H1 (cell line): ENCODE data around the gene DPT.

Source experiments
- EZH2 ChIP-seq: fragments of 200-600 bp; sonication (generic); IDR thresholded peaks from 2 replicates; pipeline ENCODE4 v1.7.1; 2012; ENCODE audit warnings: low read depth, mild to moderate bottlenecking, moderate library complexity, low read length, inconsistent platforms; ENCODE audit not compliant: severe bottlenecking
- HDAC6 ChIP-seq: IDR thresholded peaks from one replicate; pipeline ENCODE4 v1.7.1; 2012; ENCODE audit warnings: low read depth, mild to moderate bottlenecking, inconsistent platforms, low read length, moderate library complexity
- RFX5 ChIP-seq: IDR thresholded peaks from 2 replicates; pipeline ENCODE4 v1.6.1; 2011; ENCODE audit warnings: low read depth, low read length, improper control_type of control experiment, borderline replicate concordance
- TF ChIP-seq, protein P1 (sequence below), 3 experiments: IDR thresholded peaks; 1 replicate in 2 of 3; 2 replicates in 1 of 3; pipeline versions ENCODE4 v1.5.1 to v1.6.1; 2011; ENCODE audit warnings: low read length in 3 of 3, mild to moderate bottlenecking in 3 of 3, inconsistent platforms in 2 of 3, low read depth in 1 of 3, moderate library complexity in 1 of 3; ENCODE audit not compliant: insufficient read depth in 1 of 3; ENCODE audit errors: control extremely low read depth in 1 of 3

DNA sequence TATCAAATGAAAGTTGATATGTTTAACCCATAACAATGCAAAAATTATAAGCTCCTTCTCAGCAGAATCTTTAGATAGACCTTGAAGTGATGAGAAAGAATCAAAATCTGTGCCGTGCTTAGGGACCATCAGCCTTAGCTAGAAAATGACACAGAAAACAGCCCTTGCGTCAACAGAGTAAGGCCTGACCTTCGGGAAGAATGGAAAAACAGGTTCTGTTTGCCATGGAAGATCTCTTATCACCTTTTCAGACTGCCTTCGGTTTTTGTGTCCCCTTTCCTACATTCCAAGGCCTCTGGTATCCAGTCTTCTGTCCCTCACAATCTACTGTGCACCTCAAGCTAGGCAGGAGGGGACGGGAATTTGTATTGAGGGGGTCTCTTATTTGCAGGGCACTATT is 37.6 kb upstream of the DPT start:
- TF ChIP-seq, protein P1, sequence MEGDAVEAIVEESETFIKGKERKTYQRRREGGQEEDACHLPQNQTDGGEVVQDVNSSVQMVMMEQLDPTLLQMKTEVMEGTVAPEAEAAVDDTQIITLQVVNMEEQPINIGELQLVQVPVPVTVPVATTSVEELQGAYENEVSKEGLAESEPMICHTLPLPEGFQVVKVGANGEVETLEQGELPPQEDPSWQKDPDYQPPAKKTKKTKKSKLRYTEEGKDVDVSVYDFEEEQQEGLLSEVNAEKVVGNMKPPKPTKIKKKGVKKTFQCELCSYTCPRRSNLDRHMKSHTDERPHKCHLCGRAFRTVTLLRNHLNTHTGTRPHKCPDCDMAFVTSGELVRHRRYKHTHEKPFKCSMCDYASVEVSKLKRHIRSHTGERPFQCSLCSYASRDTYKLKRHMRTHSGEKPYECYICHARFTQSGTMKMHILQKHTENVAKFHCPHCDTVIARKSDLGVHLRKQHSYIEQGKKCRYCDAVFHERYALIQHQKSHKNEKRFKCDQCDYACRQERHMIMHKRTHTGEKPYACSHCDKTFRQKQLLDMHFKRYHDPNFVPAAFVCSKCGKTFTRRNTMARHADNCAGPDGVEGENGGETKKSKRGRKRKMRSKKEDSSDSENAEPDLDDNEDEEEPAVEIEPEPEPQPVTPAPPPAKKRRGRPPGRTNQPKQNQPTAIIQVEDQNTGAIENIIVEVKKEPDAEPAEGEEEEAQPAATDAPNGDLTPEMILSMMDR (IDR thresholded peaks at IDR 0.05; ENCODE audit: control extremely low read depth in 1 of 3, insufficient read depth in 1 of 3, low read depth in 1 of 3, low read length in 3 of 3), result no peak
- TF ChIP-seq EZH2, result no peak
- no peak for TF ChIP-seq RFX5
- TF ChIP-seq HDAC6, result no peak
